ENCODE measurements around the gene GBX1. TPM values are rescaled to one million over a fixed set of nuclear protein-coding genes. Genes with fewer than 3 reads are reported as not detected.

The GBX1 gene
- total RNA-seq, 3 donors from 2014 or later (not counting 1 experiment from before 2014, with no cell fraction given): not detected

- no peak overlapping the region for H3K27ac ChIP-seq (ENCODE audit: low read length)
- TF ChIP-seq, protein P1, sequence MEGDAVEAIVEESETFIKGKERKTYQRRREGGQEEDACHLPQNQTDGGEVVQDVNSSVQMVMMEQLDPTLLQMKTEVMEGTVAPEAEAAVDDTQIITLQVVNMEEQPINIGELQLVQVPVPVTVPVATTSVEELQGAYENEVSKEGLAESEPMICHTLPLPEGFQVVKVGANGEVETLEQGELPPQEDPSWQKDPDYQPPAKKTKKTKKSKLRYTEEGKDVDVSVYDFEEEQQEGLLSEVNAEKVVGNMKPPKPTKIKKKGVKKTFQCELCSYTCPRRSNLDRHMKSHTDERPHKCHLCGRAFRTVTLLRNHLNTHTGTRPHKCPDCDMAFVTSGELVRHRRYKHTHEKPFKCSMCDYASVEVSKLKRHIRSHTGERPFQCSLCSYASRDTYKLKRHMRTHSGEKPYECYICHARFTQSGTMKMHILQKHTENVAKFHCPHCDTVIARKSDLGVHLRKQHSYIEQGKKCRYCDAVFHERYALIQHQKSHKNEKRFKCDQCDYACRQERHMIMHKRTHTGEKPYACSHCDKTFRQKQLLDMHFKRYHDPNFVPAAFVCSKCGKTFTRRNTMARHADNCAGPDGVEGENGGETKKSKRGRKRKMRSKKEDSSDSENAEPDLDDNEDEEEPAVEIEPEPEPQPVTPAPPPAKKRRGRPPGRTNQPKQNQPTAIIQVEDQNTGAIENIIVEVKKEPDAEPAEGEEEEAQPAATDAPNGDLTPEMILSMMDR (IDR thresholded peaks at IDR 0.05): no peak
- H3K27me3 ChIP-seq (ENCODE audit: control insufficient read depth, insufficient read depth, low read length): no peaks in the 10 kb centered on the region
- WGBS (ENCODE audit: insufficient coverage): 74% methylated on average over 16 of the region's 16 CpGs
- Mint-ChIP-seq H3K4me3 (no peak overlapping the region), H3K4me1 (peaks cover 10 to 12% of the 10 kb centered on the region in 2 donors), H3K27ac (no peak overlapping the region), H3K27me3 (ENCODE audit: low read depth in 2 of 2) (peaks cover 24 to 34% of the 10 kb centered on the region in 2 donors), H3K9me3 (no peaks in the 10 kb centered on the region), H3K36me3 (no peaks in the 10 kb centered on the region)
- ATAC-seq (no peak), DNase-seq (no peak)
- H3K36me3 ChIP-seq (ENCODE audit: control insufficient read depth, insufficient read depth, low read length): no peaks in the 10 kb centered on the region
- H3K9me3 ChIP-seq (ENCODE audit: control insufficient read depth, insufficient read depth, low read length): no peaks in the 10 kb centered on the region
- intact Hi-C loops (cut with micrococcal nuclease): no loop called here
- peaks cover 6% of the 10 kb centered on the region for H3K4me1 ChIP-seq (ENCODE audit: control insufficient read depth, insufficient read depth, low read length)
- no peak overlapping the region for H3K4me3 ChIP-seq (ENCODE audit: low read length)
Observed at GRCh38 chr7:151175047-151175792, 7.7 kb upstream of the GBX1 start.

GRCh38 chr7:151174246-151175046 lies 7.0 kb upstream of the GBX1 start:
- intact Hi-C loops (cut with micrococcal nuclease): no loop called here
- no peak overlapping the region for H3K27ac Mint-ChIP-seq
- H3K36me3 ChIP-seq (ENCODE audit: control insufficient read depth, insufficient read depth, low read length): no peaks in the 10 kb centered on the region
- 66% methylated on average over 77 of the region's 77 CpGs for WGBS (ENCODE audit: insufficient coverage)
- no peaks in the 10 kb centered on the region for H3K9me3 Mint-ChIP-seq
- H3K27me3 Mint-ChIP-seq (ENCODE audit: low read depth in 2 of 2): peaks cover 31 to 41% of the 10 kb centered on the region in 2 donors
- no peaks in the 10 kb centered on the region for H3K36me3 Mint-ChIP-seq
- H3K27ac ChIP-seq (ENCODE audit: low read length): no peak overlapping the region
- DNase-seq (peak in 1 of 2 donors; percentile 56), ATAC-seq (peak in 1 of 3 donors; percentile 35)
- no peak overlapping the region for H3K4me3 Mint-ChIP-seq
- H3K4me1 ChIP-seq (ENCODE audit: control insufficient read depth, insufficient read depth, low read length): peaks cover 6% of the 10 kb centered on the region
- TF ChIP-seq, protein P1 (IDR thresholded peaks at IDR 0.05): no peak
- H3K4me3 ChIP-seq (ENCODE audit: low read length): no peak overlapping the region
- peaks cover 10 to 12% of the 10 kb centered on the region in 2 donors for H3K4me1 Mint-ChIP-seq
- no peaks in the 10 kb centered on the region for H3K9me3 ChIP-seq (ENCODE audit: control insufficient read depth, insufficient read depth, low read length)
- no peaks in the 10 kb centered on the region for H3K27me3 ChIP-seq (ENCODE audit: control insufficient read depth, insufficient read depth, low read length)

DNA sequence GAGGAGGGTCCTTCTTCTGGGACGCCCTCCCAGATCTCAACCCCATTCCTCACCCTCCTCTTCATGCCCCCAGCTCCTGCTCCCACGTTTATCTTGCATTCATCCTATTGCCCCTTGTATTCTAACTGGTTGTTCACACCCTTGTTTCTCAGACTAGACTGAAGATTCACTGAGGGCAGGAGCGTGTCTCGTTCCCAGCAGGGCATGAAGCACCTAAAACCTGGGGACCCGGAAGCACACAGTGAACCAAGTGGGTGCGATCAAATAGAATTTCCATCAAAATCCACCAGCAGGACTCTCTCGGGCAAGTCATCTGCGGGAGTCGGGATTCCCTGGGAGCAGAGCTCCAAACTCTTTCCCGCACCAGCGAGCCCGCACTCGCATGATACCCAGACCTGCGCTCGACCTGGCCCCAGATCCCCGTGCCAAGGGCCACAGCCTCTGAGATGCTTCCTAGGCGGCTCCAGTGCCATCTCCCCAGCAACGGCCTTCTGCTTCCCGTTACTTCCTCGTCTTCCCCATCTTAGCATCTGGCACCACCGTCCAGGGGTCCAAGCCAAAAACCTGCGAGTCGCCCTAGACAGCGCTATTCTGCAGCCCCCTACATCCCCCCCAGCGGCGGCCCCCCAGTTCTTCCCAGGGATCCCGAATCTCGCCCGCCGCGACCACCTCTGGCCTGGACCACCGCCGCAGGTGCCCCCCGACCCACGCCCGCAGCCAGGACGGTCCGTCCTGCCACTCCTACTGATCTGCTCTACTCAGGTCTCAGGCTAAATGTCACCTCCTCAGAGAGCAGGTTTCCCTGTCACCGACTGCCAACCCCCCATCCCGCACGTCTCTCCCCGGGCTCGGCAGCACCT lies 6.1 kb upstream of the GBX1 start:
- Histone ChIP-seq H3K4me3 (ENCODE audit: low read length) (no peak overlapping the region), H3K36me3 (ENCODE audit: control insufficient read depth, insufficient read depth, low read length) (no peaks in the 10 kb centered on the region), H3K27me3 (ENCODE audit: control insufficient read depth, insufficient read depth, low read length) (peaks cover 5% of the 10 kb centered on the region), H3K27ac (ENCODE audit: low read length) (no peak overlapping the region), H3K4me1 (ENCODE audit: control insufficient read depth, insufficient read depth, low read length) (peaks cover 6% of the 10 kb centered on the region), H3K9me3 (ENCODE audit: control insufficient read depth, insufficient read depth, low read length) (no peaks in the 10 kb centered on the region)
- Mint-ChIP-seq H3K9me3 (no peaks in the 10 kb centered on the region), H3K4me1 (peaks cover 10 to 15% of the 10 kb centered on the region in 2 donors), H3K27ac (no peak overlapping the region), H3K4me3 (no peak overlapping the region), H3K36me3 (no peaks in the 10 kb centered on the region), H3K27me3 (ENCODE audit: low read depth in 2 of 2) (peaks cover 37 to 44% of the 10 kb centered on the region in 2 donors)
- no peak for ATAC-seq
- TF ChIP-seq, protein P1 (IDR thresholded peaks at IDR 0.05): no peak
- WGBS (ENCODE audit: insufficient coverage): 84% methylated on average over 43 of the region's 43 CpGs
- intact Hi-C loops (cut with micrococcal nuclease): loop anchor here (2.0 kb wide), 1 partner anchor 275 kb away; no protein-coding TSS in a partner anchor
- DNase-seq: no peak
